Stimulated activated CD8-positive, alpha-beta memory T cell treated with anti-CD3 and anti-CD28 coated beads, Interleukin-12 subunit alpha, Interleukin-12 subunit beta, amount 100 ng/mL, for 4 hours (primary cell): Measurements from ENCODE around the gene SYF2.
"Not testable (repeated sequence)": the region's sequence is repeated elsewhere in the genome, so short reads cannot be mapped to it uniquely, and the experiment has no call there.

Experiments used
- DNase-seq: peaks from one replicate; pipeline ENCODE4 v3.0.0-alpha.2; 2020; ENCODE audit warnings: low read depth

The SYF2 gene

GRCh38 chr1:25246600-25247023 is 14.3 kb upstream of the SYF2 start:
- peak; percentile 22 for DNase-seq

GRCh38 chr1:25245809-25246599 is 13.7 kb upstream of the SYF2 start:
- DNase-seq, result no peak

- no peak for DNase-seq
These were observed 13.1 kb upstream of the SYF2 start for GRCh38 chr1:25245393-25245792.

GRCh38 chr1:25243907-25244306 is 11.6 kb upstream of the SYF2 start:
- DNase-seq, result no peak

- peak; percentile 75 for DNase-seq
These were observed 7.6 kb upstream of the SYF2 start for GRCh38 chr1:25239681-25240541.

GRCh38 chr1:25238046-25238445 is 5.7 kb upstream of the SYF2 start:
- DNase-seq, result no peak

- DNase-seq, result not testable (repeated sequence)
These were observed 4.0 kb upstream of the SYF2 start for GRCh38 chr1:25236261-25236660.

GRCh38 chr1:25235411-25235810 is 3.1 kb upstream of the SYF2 start:
- not testable (repeated sequence) for DNase-seq

GRCh38 chr1:25232866-25233784 is 823 bp upstream of the SYF2 start:
- peak; percentile 17 for DNase-seq

GRCh38 chr1:25223471-25223870 is 8.8 kb downstream of the SYF2 start:
- no peak for DNase-seq

GRCh38 chr1:25222606-25223005 is 9.7 kb downstream of the SYF2 start:
- no peak for DNase-seq

GRCh38 chr1:25220666-25221065 is 11.6 kb downstream of the SYF2 start:
- no peak for DNase-seq

- no peak for DNase-seq
These were observed 12.5 kb downstream of the SYF2 start for GRCh38 chr1:25219661-25220251.

- DNase-seq, result no peak
These were observed 14.6 kb downstream of the SYF2 start for GRCh38 chr1:25217598-25218232.

GRCh38 chr1:25217015-25217414 is 15.3 kb downstream of the SYF2 start:
- DNase-seq, result no peak

GRCh38 chr1:25216123-25216522 is 16.2 kb downstream of the SYF2 start:
- no peak for DNase-seq

GRCh38 chr1:25212725-25213124 is 19.6 kb downstream of the SYF2 start:
- no peak for DNase-seq

- no peak for DNase-seq
These were observed 21.6 kb downstream of the SYF2 start for GRCh38 chr1:25210728-25211127.

- DNase-seq, result no peak
These were observed 22.8 kb downstream of the SYF2 start for GRCh38 chr1:25209516-25209915.

GRCh38 chr1:25208561-25209222 is 23.6 kb downstream of the SYF2 start:
- no peak for DNase-seq

GRCh38 chr1:25208092-25208491 is 24.2 kb downstream of the SYF2 start:
- DNase-seq, result no peak
